WTC11 (cell line): ENCODE measurements around the gene SLC19A3.

ENCODE experiments used
- EMX1 ChIP-seq: fragments of 250-450 bp; sonication (Bioruptor Pico); IDR thresholded peaks from 2 replicates; pipeline ENCODE4 v1.8.0; 2021; ENCODE audit warnings: mild to moderate bottlenecking
- FOXJ3 ChIP-seq: sonication (generic); formaldehyde crosslinking; IDR thresholded peaks from 2 replicates; pipeline ENCODE4 v1.9.0; 2021; ENCODE audit warnings: missing genetic modification reagents, mild to moderate bottlenecking, borderline replicate concordance
- IRF2 ChIP-seq: sonication (generic); formaldehyde crosslinking; IDR thresholded peaks from 2 replicates; pipeline ENCODE4 v1.8.0; 2022; ENCODE audit warnings: low read depth, missing genetic modification reagents, borderline replicate concordance
- RELA ChIP-seq: sonication (generic); formaldehyde crosslinking; IDR thresholded peaks from 2 replicates; pipeline ENCODE4 v1.8.1; 2022; ENCODE audit warnings: missing genetic modification reagents, mild to moderate bottlenecking, borderline replicate concordance
- TEAD1 ChIP-seq: sonication (generic); formaldehyde crosslinking; IDR thresholded peaks from 2 replicates; pipeline ENCODE4 v1.8.0; 2022; ENCODE audit warnings: mild to moderate bottlenecking, missing genetic modification reagents
- TF ChIP-seq, protein P1 (sequence below): sonication (generic); formaldehyde crosslinking; IDR thresholded peaks from 2 replicates; pipeline ENCODE4 v1.8.1; 2022; ENCODE audit warnings: mild to moderate bottlenecking, moderate library complexity, missing genetic modification reagents
- TF ChIP-seq, protein P2 (sequence below): fragments of 200-600 bp; IDR thresholded peaks from 2 replicates; pipeline ENCODE4 v1.8.0; 2022; ENCODE audit warnings: antibody characterized with exemption
- TF ChIP-seq, protein P3 (sequence below): sonication (generic); formaldehyde crosslinking; IDR thresholded peaks from 2 replicates; pipeline ENCODE4 v1.8.1; 2022; ENCODE audit warnings: low read depth, missing genetic modification reagents, borderline replicate concordance

GRCh38 chr2:227765788-227766372 is 48.1 kb upstream of the SLC19A3 start:
- TF ChIP-seq, protein P1, sequence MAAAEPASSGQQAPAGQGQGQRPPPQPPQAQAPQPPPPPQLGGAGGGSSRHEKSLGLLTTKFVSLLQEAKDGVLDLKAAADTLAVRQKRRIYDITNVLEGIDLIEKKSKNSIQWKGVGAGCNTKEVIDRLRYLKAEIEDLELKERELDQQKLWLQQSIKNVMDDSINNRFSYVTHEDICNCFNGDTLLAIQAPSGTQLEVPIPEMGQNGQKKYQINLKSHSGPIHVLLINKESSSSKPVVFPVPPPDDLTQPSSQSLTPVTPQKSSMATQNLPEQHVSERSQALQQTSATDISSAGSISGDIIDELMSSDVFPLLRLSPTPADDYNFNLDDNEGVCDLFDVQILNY (CRISPR knock-in tag), result no peak
- no peak for TF ChIP-seq IRF2 (CRISPR knock-in tag)
- no peak for TF ChIP-seq RELA
- TF ChIP-seq, protein P2, sequence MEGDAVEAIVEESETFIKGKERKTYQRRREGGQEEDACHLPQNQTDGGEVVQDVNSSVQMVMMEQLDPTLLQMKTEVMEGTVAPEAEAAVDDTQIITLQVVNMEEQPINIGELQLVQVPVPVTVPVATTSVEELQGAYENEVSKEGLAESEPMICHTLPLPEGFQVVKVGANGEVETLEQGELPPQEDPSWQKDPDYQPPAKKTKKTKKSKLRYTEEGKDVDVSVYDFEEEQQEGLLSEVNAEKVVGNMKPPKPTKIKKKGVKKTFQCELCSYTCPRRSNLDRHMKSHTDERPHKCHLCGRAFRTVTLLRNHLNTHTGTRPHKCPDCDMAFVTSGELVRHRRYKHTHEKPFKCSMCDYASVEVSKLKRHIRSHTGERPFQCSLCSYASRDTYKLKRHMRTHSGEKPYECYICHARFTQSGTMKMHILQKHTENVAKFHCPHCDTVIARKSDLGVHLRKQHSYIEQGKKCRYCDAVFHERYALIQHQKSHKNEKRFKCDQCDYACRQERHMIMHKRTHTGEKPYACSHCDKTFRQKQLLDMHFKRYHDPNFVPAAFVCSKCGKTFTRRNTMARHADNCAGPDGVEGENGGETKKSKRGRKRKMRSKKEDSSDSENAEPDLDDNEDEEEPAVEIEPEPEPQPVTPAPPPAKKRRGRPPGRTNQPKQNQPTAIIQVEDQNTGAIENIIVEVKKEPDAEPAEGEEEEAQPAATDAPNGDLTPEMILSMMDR, result no peak
- TF ChIP-seq, protein P3, sequence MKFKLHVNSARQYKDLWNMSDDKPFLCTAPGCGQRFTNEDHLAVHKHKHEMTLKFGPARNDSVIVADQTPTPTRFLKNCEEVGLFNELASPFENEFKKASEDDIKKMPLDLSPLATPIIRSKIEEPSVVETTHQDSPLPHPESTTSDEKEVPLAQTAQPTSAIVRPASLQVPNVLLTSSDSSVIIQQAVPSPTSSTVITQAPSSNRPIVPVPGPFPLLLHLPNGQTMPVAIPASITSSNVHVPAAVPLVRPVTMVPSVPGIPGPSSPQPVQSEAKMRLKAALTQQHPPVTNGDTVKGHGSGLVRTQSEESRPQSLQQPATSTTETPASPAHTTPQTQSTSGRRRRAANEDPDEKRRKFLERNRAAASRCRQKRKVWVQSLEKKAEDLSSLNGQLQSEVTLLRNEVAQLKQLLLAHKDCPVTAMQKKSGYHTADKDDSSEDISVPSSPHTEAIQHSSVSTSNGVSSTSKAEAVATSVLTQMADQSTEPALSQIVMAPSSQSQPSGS, result no peak
- no peak for TF ChIP-seq EMX1 (CRISPR knock-in tag)
- TF ChIP-seq TEAD1 (CRISPR knock-in tag), result no peak
- no peak for TF ChIP-seq FOXJ3 (CRISPR knock-in tag)
